Right lobe of liver (tissue), 6 donors: Measurements from ENCODE around the gene CACNA2D2. TPM values are rescaled to one million over a fixed set of nuclear protein-coding genes. Genes with fewer than 3 reads are reported as not detected.

Experiments
- ATAC-seq, 4 donors: fragments of 200-7000 bp; cut with Tn5 transposase; one replicate each; pipeline ENCODE4 v1.9.1; 2020; ENCODE audit warnings: mild to moderate bottlenecking in 4 of 4, moderate library complexity in 4 of 4
- DNase-seq, 3 donors: peaks; one replicate each; pipeline ENCODE4 v3.0.0-alpha.2; 2020
- H3K27ac ChIP-seq, 3 donors: fragments of 200-600 bp; one replicate each; pipeline ENCODE4 v1.8.0; 2022
- H3K27me3 ChIP-seq, 2 donors: fragments of 200-600 bp; one replicate each; pipeline ENCODE4 v1.8.0; 2022
- H3K36me3 ChIP-seq, 4 donors: fragments of 200-600 bp; sonication (generic) in 1 of 4; one replicate each; pipeline versions ENCODE4 v1.5.1 to v1.8.0; 2017 to 2022; ENCODE audit warnings: control low read depth in 1 of 4
- H3K4me1 ChIP-seq, 4 donors: fragments of 200-600 bp; sonication (generic) in 1 of 4; one replicate each; pipeline versions ENCODE4 v1.5.1 to v1.8.0; 2017 to 2022; ENCODE audit warnings: control low read depth in 1 of 4
- H3K4me3 ChIP-seq, 3 donors: fragments of 200-600 bp; one replicate each; pipeline ENCODE4 v1.8.0; 2022
- H3K9me3 ChIP-seq, 4 donors: fragments of 200-600 bp; sonication (generic) in 1 of 4; one replicate each; pipeline versions ENCODE4 v1.5.1 to v1.8.0; 2017 to 2022; ENCODE audit warnings: control low read depth in 1 of 4
- CTCF ChIP-seq, 4 donors: fragments of 200-600 bp in 3 of 4; fragments of 450-650 bp in 1 of 4; IDR thresholded peaks; one replicate each; pipeline versions ENCODE4 v1.5.1 to v1.8.0; 2016 to 2022; ENCODE audit warnings: antibody characterized with exemption in 4 of 4, mild to moderate bottlenecking in 2 of 4
- POLR2A ChIP-seq: fragments of 450-650 bp; IDR thresholded peaks from one replicate; pipeline ENCODE4 v1.6.1; 2017; ENCODE audit warnings: antibody characterized with exemption, mild to moderate bottlenecking
- WGBS: methylation state at CpG from one replicate; pipeline ENCODE4 v1.1.6; 2018; ENCODE audit warnings: low coverage, low lambda C conversion rate; ENCODE audit not compliant: insufficient coverage; ENCODE audit errors: missing lambda C conversion rate; 5-methylcytosine and 5-hydroxymethylcytosine counted together
- intact Hi-C, 2 donors: fragments of 100-400 bp; cut with DNase I; formaldehyde crosslinking; loops; one replicate each; pipeline versions ENCODE4 v1.11.2 to v1.14.1; 2022
- total RNA-seq, 6 experiments: library from RNA; depleted of rRNA in 2 of 6; stranded (reverse); fragments of >200 nt in 2 of 6; fragmentation: NEBNext Ultra II Directional in 3 of 6; extraction: Animal tissue kit (Norgen Biotek cat#: 25700) in 3 of 6; gene quantifications; one replicate each; pipeline versions ENCODE4 v1.1.0 to v1.2.4, GENCODE V29; 2016 to 2023
- donor health status: DM: no; HTN: yes; CAD: no.
- donor health status: DM: no; HTN: no; CAD: no.
- donor health status: DM: no; HTN: no; CAD: no.
- donor health status: DM: no; HTN: yes; CAD: no.
- donor health status: DM: no; HTN: yes; CAD: no.

CACNA2D2 gene
- total RNA-seq, 6 experiments from 2014 or later: 0.06 to 0.39 (median 0.26) TPM; not detected in 1

- ATAC-seq (peak in 2 of 4 donors; percentile 7 to 10), DNase-seq (no peak)
- H3K27ac ChIP-seq: no peak overlapping the region
- H3K4me1 ChIP-seq: no peaks in the 10 kb centered on the region
- no peak overlapping the region for H3K4me3 ChIP-seq
- TF ChIP-seq CTCF (IDR thresholded peaks at IDR 0.05): no peak
- TF ChIP-seq POLR2A: no peak
- intact Hi-C loops: no loop called here
- no peaks in the 10 kb centered on the region for H3K9me3 ChIP-seq
- H3K27me3 ChIP-seq: no peaks in the 10 kb centered on the region
- no peaks in the 10 kb centered on the region for H3K36me3 ChIP-seq
- WGBS: no CpG with 5 or more reads among the region's 15 CpGs
Measured at GRCh38 chr3:50408443-50408944, 94.9 kb downstream of the CACNA2D2 start.

- no peak overlapping the region for H3K4me3 ChIP-seq
- TF ChIP-seq CTCF (IDR thresholded peaks at IDR 0.05) (no peak), POLR2A (no peak)
- no peak for DNase-seq
- intact Hi-C loops: no loop called here
- H3K27ac ChIP-seq: no peak overlapping the region
- H3K36me3 ChIP-seq: no peaks in the 10 kb centered on the region
- WGBS: 36% methylated on average over 1 of the region's 1 CpG
- ATAC-seq: no peak
- H3K27me3 ChIP-seq: no peaks in the 10 kb centered on the region
- no peaks in the 10 kb centered on the region for H3K9me3 ChIP-seq
- no peaks in the 10 kb centered on the region for H3K4me1 ChIP-seq
Measured at GRCh38 chr3:50406487-50406886, 96.9 kb downstream of the CACNA2D2 start.

GRCh38 chr3:50405249-50405648 is 98.2 kb downstream of the CACNA2D2 start:
- 11% methylated on average over 5 of the region's 8 CpGs for WGBS
- intact Hi-C loops: no loop called here
- Histone ChIP-seq H3K4me1 (no peaks in the 10 kb centered on the region), H3K4me3 (no peak overlapping the region), H3K36me3 (no peaks in the 10 kb centered on the region), H3K27me3 (no peaks in the 10 kb centered on the region), H3K9me3 (no peaks in the 10 kb centered on the region), H3K27ac (no peak overlapping the region)
- TF ChIP-seq CTCF (IDR thresholded peaks at IDR 0.05) (no peak), POLR2A (no peak)
- no peak for ATAC-seq
- no peak for DNase-seq

- no peaks in the 10 kb centered on the region for H3K36me3 ChIP-seq
- no peak overlapping the region for H3K4me3 ChIP-seq
- TF ChIP-seq POLR2A: no peak
- TF ChIP-seq CTCF (IDR thresholded peaks at IDR 0.05): no peak
- 12% methylated on average over 3 of the region's 5 CpGs for WGBS
- no peaks in the 10 kb centered on the region for H3K9me3 ChIP-seq
- no peak for ATAC-seq
- intact Hi-C loops: no loop called here
- no peak for DNase-seq
- H3K27ac ChIP-seq: no peak overlapping the region
- no peaks in the 10 kb centered on the region for H3K27me3 ChIP-seq
- H3K4me1 ChIP-seq: no peaks in the 10 kb centered on the region
Measured at GRCh38 chr3:50401978-50402595, 101.3 kb downstream of the CACNA2D2 start.
